ENCODE data around the gene CKAP2.
"Not testable (repeated sequence)": the region's sequence is repeated elsewhere in the genome, so short reads cannot be mapped to it uniquely, and the experiment has no call there.

Gene CKAP2, protein sequence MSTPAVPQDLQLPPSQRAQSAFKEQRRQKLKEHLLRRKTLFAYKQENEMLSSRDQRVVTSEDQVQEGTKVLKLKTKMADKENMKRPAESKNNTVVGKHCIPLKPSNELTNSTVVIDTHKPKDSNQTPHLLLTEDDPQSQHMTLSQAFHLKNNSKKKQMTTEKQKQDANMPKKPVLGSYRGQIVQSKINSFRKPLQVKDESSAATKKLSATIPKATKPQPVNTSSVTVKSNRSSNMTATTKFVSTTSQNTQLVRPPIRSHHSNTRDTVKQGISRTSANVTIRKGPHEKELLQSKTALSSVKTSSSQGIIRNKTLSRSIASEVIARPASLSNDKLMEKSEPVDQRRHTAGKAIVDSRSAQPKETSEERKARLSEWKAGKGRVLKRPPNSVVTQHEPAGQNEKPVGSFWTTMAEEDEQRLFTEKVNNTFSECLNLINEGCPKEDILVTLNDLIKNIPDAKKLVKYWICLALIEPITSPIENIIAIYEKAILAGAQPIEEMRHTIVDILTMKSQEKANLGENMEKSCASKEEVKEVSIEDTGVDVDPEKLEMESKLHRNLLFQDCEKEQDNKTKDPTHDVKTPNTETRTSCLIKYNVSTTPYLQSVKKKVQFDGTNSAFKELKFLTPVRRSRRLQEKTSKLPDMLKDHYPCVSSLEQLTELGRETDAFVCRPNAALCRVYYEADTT
- 6.0 to 92.3 (median 38.5) reads per million in 17 experiments for total RNA-seq

DNA sequence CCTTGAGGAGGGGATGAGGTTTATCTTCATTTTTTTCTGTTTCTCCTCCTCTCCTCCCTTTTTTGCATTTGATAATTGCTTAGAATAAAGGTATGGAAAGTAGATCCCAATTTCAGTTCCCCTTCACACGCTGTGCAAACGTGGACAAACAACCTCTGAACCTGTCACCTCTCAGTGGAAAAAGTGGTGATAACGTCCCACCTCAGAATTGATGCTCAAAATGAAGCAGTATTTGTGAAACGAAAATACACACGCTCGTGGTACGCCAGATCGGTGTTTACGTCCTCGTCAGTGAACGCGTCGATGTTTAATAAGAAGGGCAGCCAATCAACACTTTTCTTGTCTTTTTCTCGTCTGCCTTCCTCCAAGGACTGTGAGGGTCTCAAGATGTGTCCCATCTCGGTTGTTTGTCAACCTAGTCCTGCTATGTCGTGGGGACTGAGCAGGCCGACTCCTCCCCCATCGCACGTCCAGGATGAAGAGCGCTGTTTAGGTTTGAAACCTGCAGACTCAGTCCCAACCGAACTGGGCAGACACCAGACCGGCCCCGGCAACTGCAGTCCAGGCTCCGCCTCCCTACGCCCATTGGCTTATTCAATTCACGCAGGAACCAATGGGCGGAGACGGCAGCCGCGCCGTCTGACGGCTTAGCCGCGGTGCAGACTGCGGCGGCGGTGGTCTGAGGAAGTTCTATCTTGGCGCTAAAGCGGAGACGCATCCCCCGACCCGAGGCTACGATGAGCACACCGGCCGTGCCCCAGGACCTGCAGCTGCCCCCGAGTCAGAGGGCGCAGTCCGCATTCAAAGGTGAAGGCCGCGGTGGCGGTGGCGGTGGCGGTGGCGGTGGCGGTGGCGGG, at the start of gene CKAP2:
Gene CKAP2 (plus strand): TSS at position 659 of the 857 bp plus-strand sequence. CDS start 79 bp downstream, at position 738.
- DNase-seq: peak; percentile 96 to 98 (median 97)

DNA sequence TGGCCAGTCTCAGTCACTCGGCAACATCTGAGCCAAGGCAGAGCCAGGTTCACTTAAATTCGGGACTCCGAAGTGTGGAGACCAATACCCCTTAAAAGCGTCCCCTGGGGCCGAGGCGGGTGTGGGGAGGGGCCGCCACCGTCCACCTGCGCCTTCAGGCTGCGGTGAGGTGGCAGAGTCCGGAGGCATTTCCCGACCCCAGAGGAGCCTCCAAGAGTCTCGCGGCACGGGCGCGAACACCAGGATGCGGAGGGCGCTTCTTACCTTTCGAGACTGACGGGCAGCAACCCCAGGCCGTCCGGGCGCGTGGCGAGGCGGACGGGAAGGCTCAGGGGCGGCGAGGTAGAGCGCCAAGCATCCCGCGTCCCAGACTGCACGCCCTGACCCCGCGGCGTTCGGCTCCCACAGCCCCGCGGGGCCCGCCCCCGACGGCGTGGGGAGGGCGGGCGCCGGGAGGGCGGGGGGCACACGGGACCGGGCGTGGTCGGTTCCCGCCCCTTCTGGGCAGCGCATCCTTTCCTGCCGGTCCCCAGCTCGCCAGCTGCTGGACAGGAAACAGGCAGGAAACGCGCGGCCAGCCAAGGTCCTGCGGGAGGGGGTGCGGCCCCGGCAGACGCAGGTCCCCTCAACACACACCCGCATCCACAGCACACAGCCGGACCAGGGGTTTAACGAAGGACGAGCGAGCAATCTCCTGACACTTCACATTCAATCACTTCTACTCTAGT, 49.3 kb upstream of the CKAP2 start, which contains the start of gene THSD1:
Gene THSD1 (minus strand): TSS at position 406 of the 728 bp plus-strand sequence. CDS start 3,572 bp downstream, outside the sequence.
- DNase-seq: peak in 3 of 4 experiments; percentile 3 to 32 (median 26)

DNA sequence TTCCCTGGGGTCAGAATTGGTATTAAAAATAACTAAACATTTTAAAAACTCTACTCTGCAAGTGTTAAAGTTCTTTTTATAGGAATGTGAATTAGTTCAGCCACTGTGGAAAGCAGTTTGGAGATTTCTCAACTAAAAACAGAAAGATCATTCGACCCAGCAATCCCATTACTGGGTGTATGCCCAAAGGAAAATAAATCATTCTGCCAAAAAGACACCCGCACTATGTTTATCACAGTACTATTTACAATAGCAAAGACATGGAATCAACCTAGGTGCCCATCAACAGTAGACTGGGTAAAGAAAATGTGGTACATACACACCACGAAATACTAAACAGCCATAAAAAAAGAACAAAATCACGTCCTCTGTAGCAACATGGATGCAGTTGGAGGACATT, 48.6 kb upstream of the CKAP2 start:
- no peak for DNase-seq

DNA sequence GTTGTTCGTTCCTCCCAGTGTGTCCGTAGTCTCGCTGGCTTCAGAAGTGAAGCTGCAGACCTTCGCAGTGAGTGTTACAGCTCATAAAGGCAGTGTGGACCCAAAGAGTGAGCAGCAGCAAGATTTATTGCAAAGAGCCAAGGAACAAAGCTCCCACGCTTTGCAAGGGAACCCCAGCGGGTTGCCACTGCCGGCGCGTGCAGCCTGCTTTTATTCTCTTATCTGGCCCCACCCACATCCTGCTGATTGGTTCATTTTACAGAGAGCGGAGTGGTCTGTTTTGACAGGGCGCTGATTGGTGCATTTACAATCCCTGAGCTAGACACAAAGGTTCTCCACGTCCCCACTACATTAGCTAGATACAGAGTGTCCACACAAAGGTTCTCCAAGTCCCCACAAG, 47.8 kb upstream of the CKAP2 start:
- not testable (repeated sequence) for DNase-seq

DNA sequence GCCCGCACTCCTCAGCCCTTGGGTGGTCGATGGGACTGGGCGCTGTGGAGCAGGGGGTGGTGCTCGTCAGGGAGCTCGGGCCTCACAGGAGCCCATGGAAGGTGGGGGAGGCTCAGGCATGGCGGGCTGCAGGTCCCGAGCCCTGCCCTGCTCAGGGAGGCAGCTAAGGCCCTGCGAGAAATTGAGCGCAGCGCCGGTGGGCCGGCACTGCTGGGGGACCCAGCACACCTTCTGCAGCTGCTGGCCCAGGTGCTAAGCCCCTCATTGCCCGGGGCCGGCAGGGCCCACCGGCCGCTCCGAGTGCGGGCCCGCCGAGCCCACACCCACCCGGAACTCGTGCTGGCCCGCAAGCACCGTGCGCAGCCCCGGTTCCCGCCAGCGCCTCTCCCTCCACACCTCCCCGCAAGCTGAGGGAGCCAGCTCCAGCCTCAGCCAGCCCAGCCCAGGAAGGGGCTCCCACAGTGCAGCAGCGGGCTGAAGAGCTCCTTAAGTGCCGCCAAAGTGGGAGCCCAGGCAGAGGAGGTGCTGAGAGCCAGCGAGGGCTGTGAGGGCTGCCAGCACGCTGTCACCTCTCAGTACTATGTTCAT, 47.1 kb upstream of the CKAP2 start:
- DNase-seq: not testable (repeated sequence)

DNA sequence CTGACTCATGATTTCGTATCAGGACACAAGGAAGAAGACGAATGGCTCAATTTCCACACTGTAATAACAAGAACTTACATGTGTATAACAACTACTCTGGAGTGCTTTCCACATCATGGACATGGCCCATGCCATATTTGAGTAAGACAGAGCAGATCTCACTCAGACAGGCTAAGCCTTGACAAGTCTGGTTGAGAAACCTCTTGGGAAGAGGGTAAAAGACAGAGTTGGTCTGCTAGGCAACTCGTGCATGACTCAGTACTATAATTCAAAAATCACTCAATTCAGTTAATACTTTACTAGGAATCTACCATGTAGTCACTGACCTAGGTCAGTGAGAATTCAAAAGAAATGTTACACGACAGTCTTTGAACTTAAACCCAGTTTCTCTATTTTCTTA, 43.6 kb upstream of the CKAP2 start:
- no peak for DNase-seq

DNA sequence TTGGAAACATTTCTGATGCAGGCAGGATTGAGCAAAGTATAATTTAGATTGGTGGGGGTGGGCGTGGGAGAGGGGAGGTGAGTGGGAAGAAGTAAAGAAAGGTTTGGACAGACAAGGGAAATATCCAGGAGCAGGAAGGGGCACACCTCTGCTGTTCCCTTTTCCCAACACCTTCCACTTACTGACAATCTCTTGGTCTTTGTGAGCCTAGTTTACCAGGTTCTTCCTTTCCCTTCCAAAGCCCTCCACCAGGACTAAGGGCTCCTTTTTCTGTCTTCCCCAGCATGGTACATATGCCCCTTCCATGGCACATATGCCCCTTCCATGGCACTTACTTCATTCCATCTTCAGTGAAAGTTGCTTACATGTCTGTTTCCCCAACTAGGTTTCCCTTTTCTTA, 43.1 kb upstream of the CKAP2 start:
- DNase-seq: no peak

DNA sequence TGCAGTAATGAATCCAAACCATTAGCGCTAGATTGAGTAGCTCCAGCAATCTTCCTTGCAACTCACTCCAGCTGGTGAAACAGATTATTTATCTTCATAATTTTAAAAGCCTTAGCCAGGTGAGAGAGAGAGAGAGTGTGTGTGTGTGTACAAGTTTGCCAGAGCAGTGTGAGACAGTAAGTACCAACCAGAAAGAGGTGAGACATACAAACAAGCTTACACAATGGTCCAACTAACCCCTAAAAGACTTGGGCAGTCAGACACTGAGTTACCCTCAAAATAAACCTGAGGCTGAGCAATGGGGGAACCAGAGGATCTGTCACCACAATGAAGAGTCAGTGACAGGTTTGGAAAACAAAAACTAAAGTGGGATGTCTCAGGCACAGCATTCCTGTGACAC, 41.2 kb upstream of the CKAP2 start:
- no peak for DNase-seq

DNA sequence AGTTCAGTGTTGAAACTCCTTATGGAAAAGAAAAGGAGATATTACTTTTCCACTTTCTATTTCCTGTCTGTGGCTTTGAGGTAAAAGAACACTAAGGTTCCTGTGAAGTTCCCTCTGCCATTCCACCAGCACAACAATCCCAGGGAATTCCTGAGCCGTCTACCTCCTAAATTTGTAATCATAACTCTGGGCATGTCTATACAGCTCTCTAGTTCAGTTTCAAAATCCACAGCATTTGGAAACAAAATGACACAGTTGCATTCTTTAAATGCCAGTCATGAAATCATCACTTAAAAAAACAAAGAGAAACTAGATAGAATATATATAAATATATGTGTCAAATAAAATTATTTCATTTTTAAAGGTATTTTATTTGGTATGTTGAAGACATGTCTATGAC, 40.3 kb upstream of the CKAP2 start:
- DNase-seq: no peak

DNA sequence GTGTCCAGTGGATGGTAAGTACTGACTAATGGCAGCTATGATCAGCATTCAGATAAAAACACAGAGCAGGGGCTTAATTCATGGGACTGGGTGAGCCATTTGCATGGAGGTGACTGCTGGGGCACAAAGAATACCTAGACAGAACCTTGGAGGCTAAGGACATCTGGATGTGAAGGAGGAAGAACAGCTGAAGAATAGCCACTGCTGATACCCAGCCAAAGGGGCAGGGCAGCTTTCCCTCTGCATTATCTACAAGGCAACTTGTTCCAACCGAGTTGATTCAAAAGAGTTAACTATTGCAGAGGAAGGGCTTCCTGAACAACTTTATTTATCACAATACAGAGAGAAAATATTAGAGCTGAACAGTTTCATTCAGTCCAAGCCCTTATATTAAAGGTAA, 36.2 kb upstream of the CKAP2 start:
- no peak for DNase-seq

DNA sequence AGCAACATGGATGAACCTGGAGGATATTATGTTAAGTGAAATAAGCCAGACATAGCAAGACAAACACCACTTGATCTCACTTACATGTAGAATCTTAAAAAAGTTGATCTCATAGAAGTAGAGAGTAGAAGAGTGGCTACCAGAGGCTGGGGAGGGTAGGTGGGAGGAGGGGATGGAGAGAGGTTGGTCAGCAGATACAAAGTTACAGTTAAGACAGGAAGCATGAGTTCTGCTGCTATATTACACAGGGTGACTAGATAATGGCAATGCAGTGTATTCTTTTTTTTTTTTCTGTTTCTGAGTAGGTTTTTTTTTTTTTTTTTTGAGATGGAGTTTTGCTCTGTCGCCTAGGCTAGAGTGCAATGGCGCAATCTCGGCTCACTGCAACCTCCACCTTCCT, 34.1 kb upstream of the CKAP2 start:
- peak in 3 of 4 experiments; percentile 22 to 29 (median 26) for DNase-seq

DNA sequence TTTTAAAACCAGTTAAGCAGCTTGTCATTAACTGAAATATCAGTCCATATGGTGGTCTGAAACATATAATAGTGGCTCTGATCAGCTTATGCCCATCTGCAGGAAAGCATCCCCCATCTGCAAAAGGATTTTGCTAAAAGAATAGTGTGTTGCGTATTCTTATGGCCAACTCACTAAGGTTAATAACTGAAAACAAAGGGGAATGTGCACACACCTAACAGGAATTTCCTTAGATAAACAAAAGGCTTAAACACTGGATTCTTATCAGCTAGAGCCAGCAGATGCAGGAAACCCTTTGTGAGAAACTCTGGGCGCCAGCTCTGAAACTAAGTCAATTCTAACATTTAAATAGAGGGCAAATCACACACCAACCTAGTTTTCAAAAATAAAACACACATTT, 27.0 kb upstream of the CKAP2 start:
- no peak for DNase-seq

DNA sequence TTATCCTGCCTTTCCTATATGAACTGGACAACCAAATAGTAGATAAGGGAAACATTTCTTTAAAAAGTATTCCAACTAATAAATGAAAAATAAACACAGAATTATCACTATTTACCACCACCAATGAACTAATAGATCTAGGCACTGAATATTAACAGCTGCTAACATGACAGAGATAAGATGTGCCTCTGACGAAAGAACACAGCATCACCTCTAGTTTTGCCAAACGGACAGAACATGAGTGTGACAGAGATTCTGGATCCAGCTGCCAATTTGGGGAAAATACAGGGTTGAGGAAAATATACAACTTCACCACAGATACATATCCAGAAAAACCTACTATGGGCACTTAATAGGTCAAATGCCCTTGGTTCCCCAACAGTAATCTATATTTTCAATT, 22.8 kb upstream of the CKAP2 start:
- DNase-seq: no peak

DNA sequence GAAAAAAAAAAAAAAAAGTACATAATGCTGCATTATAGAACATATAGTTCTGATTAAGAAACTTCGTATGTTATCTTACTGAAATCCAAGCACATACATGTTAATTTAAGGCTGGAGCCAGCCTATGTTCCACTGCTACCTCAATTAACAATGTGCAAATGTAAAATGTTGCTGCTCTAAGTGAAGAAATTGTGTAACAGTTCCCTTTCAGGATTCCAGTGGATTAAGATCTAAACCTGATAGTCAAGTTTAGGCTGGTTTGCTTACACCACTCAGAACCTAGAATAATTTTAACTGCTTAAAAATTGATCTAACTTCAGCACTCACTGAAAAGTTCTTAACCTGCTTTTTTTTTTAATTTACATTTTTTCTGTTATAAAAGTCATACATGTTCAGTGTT, 9.0 kb upstream of the CKAP2 start:
- DNase-seq: no peak

DNA sequence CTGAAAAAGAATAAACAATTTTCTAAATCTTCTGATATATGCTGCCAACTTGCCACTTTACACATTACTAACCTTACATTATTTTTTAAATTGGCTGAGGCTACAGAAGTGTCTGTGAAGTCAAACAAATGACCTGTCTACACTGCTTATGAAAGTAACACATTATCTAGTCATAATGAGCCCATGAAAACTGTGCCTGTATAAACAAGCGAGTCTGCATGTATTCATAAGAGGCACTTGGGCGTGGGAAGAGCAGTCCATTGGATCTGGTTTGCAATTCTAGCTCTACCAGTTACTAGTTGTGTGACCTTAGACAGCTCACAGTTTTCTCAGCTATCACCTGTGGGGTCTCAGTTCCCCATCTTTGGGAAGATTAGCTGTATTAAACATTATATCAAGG, 7.9 kb upstream of the CKAP2 start:
- DNase-seq: no peak

DNA sequence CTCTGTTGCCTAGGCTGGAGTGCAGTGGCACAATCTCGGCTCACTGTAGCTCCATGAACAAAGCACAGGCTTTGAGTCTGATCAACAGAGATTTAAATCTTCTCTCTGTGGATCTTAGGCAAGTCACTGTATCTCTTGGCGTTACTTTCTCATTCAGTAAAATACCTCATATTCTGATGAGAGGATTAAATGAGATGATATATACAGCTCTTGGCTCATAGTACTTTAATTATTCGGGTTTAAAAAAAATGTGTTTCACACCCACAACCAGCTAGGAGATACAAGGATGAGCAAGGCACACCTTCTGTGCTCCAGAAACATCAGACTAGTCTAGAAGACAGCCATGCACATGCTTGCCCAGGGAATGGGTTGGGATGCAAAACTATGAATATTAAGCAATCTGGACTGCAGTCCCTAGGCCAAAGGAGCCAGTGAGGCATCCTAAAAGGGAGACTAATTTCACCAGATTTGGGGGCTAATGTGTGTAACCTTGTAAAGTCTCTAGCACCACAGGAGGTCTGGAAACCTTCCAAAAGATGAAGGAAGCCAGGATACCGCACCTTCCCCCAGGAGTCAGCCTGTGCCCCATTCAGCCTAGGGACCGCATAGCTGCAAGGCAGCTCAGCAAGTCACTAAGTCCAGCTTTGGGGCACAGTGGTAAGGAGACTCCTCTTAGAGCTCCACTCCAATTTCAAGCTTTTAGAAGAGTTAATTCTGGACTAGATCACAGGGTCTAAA, 7.3 kb upstream of the CKAP2 start:
- DNase-seq: no peak

DNA sequence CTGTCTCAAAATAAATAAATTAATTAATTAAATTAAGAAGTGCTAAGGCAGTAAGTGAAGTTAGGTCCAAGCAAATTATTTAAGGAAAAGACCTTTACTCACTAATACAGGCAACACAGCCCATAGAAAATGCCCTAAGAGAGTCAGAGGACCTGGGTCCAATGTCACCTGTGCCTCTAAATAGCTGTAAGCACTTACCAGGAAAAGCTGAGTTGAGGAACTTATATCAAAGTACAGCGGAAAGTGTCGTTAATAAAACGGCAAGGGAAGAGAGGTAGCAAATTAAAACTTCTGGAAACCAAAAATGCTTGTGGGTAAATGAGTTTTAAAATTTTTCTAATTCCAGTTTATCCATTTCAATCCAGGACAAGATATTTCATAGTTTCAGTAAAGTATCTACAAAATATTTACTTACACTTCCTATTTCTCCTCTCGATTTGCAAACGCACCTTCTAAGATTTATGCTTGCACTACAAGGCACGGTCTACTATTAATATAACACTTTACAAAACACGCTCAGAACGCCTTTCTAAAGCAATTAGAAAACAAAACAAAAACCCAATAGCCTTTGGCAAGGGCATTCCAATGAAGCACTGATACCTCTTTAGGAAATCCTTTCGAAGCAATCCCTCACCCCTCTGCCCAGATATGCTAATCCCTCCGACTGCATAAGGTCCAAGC, 5.8 kb upstream of the CKAP2 start:
- peak in 3 of 4 experiments; percentile 6 to 19 (median 7) for DNase-seq

DNA sequence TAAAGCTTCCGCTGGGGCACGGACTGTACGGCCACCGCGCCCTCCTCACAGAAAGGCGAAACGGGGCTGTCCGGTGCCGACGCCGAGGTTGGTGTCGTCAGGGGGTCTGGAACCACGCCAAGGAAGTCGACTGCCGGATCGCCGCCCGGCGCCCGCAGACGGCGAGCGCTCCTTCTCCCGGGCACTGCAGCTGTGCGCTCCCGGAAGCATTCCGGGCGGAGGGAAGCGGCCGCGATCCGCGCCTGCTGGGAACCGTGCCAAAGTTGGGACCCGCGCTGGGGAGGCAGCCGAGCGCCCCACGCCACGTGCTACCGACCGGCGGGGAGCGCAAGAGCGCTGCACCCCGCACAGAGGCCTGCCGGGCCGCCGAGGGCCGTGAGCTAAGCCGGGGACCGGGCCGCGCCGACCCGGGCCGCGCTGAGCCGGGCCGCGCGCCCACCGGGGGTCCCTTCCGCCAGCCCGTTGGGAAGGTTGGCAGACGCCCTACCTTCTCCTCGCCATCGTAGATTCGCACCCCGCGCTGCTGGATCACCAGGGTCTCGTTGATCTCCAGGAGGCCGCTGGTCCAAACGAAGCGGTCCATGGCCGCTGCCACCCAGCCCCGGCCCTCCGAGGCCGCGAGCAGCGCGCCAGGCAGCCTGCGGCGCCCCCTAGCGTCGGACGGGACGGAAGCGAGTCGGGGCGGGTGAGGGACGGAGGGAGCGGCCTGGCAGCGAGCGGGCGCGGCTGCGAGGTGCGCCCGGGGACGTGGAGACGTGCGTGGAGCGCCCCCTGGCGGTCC, 5.1 kb upstream of the CKAP2 start, which contains the start of gene VPS36:
Gene VPS36 (minus strand): TSS at position 623 of the 781 bp plus-strand sequence. CDS start 40 bp downstream, at position 583.
- peak; percentile 98 to 100 (median 99) for DNase-seq

DNA sequence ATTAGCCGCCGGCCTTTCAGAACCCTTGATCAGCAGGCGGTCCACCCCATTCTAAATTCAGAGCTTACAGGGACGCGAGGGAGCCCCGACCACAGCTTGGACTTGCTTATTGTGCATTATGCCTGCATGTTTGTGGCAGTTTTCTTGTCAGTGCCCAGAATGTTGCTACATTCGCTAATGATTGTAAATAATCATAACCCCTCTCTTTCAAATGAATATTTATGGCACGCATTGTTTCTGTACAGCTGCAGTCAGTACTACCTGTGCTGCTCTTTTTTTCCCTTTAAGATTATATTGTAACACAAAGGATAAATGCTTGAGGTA, 4.5 kb upstream of the CKAP2 start:
- no peak for DNase-seq
